NCI-H2196 (cell line): ENCODE data around the gene AHDC1.
"Not testable (repeated sequence)": the region's sequence is repeated elsewhere in the genome, so short reads cannot be mapped to it uniquely, and the experiment has no call there.

Source experiments
- DNase-seq: peaks from one replicate; lab custom pipeline; 2025; ENCODE audit not compliant: unreplicated experiment; lab: John Stamatoyannopoulos, UW

Gene AHDC1, protein sequence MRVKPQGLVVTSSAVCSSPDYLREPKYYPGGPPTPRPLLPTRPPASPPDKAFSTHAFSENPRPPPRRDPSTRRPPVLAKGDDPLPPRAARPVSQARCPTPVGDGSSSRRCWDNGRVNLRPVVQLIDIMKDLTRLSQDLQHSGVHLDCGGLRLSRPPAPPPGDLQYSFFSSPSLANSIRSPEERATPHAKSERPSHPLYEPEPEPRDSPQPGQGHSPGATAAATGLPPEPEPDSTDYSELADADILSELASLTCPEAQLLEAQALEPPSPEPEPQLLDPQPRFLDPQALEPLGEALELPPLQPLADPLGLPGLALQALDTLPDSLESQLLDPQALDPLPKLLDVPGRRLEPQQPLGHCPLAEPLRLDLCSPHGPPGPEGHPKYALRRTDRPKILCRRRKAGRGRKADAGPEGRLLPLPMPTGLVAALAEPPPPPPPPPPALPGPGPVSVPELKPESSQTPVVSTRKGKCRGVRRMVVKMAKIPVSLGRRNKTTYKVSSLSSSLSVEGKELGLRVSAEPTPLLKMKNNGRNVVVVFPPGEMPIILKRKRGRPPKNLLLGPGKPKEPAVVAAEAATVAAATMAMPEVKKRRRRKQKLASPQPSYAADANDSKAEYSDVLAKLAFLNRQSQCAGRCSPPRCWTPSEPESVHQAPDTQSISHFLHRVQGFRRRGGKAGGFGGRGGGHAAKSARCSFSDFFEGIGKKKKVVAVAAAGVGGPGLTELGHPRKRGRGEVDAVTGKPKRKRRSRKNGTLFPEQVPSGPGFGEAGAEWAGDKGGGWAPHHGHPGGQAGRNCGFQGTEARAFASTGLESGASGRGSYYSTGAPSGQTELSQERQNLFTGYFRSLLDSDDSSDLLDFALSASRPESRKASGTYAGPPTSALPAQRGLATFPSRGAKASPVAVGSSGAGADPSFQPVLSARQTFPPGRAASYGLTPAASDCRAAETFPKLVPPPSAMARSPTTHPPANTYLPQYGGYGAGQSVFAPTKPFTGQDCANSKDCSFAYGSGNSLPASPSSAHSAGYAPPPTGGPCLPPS (N-terminal part only)

DNA sequence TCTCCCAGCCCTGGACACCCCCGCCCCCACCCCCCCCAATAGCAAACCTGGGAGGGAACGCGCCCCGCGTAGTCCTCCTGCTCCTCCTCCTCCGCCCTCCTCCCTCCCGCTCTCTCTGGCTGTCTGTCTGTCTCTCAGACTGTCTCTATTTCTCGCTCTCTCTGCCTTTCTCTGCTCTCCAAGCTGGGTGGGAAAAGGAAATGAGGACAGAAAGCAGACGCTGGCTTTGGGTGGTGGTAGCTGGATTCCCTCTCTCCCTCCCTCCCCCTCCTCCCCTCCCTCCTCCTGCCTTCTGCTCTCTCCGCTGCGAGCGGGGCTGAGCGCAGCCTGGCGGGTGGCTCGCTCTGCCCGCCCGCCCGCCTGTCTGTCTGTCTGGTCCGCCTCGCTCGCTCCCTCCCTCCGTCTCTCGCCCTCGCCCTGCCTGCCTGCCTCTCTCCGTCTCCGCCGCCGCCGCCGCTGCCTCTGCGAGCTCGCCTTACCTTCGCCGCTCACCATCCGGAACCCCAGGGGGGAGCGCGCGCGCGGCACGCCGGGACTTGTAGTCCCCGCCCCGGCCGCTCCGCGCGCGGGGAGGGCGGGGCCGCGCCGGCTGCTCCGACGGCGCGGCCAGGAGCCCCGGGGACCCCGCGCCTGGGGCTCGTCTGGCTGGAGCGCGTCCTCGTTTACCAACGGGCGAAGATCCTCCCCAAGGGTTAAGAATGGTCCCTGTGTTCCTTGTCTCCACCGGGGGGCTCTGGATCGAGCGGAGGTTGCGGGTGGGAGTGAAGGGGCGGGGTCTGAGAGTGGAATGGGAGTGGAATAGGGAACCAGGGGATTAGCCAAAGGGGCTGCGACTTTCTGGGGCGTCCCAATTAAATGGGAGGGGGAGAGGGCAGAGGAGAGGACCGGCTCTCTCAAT is at the start of gene AHDC1:
TSS of gene AHDC1 (minus strand) at position 464 of the 898 bp plus-strand sequence. CDS start 52,029 bp downstream, outside the sequence.
- DNase-seq: peak; percentile 95

DNA sequence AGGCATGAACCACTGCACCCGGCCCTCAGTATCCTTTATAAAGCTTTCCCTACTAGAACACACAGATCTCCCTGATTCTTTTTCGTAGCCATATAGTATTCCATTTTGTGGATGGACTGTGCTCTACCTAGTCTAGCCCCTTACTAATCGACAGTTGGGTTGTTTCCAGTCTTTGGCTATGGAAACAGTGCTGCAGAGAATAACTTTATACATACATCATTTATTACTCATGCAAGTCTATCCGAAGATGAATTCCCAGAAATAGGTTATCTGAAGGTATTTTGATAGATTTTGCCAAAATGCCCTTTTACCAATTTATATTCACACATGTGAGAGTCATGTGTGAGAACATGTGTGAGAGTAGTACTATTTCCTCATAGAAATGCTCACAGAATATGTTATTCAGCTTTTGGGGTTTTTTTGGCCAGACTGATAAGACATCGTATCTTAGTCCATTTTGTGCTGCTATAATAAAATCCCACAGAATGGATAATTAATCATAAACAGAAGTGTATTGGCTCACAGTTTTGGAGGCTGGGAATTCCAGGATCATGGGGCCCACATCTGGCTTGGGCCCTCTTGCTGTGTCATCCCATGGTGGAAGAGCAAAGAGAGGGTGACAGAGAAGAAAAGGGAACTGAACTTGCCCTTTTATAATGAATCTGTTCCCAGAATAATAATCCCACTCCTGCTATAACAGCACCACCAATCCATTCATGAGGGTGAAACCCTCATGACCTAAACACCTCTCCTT is 48.3 kb upstream of the AHDC1 start:
- DNase-seq: no peak

DNA sequence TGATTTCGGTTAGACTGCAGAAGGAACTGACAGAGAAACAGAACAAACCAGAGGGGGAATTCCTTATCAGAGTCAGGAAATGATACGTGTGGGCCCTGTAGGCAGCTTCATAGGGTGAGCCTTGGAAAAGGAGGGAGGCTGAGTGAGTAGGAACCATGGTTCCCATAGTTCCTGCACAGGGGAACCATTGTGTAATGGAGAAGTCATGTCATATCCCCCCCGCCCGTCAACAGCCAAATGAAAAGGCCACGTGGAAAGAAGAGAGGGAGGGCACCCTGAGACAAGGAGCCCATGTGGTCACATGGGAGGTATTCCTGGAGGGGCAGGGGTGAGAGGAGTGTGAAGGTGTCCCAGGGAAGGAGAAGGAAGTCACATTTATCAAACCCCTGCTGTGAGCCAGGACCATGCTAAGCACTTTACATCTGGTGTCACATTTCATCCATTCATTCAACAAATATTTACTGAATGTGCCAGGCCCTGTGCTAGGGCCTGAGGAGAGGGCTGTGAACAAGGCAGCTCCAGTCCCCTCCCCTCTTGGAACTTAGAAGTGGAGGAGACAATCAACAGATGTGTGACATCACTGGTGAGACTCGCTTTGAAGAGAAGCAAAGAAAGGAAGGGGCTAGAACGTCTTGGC is 46.7 kb upstream of the AHDC1 start:
- DNase-seq: peak; percentile 32

DNA sequence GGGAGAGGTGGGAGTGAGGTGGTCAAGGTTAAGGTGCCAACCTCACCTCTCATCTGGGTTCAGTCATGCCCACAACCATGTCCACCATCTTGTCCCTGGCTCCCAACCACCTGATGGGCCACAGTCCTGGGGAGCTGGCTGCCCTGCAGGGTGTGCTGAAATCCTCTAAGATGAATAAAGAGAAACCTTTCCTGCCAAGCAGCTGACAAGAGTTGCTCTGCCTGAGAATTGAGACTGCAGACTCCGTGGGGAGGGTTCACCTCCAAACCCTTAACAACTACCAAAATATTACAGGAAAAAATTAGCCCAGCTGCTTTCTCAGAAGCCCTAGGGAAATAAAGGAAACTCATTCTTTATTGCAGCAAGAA is 46.2 kb upstream of the AHDC1 start:
- DNase-seq: no peak

DNA sequence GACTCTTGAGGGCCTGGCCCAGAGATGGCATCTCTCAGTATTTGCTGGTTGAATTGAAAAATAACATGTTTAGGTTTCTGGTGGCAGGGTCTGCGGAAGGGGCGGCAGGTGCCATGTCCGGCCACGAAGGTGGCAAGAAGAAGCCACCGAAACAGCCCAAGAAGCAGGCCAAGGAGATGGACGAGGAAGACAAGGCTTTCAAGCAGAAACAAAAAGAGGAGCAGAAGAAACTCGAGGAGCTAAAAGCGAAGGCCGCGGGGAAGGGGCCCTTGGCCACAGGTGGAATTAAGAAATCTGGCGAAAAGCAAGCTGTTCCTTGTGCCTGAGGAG is 45.3 kb upstream of the AHDC1 start:
- DNase-seq: no peak

DNA sequence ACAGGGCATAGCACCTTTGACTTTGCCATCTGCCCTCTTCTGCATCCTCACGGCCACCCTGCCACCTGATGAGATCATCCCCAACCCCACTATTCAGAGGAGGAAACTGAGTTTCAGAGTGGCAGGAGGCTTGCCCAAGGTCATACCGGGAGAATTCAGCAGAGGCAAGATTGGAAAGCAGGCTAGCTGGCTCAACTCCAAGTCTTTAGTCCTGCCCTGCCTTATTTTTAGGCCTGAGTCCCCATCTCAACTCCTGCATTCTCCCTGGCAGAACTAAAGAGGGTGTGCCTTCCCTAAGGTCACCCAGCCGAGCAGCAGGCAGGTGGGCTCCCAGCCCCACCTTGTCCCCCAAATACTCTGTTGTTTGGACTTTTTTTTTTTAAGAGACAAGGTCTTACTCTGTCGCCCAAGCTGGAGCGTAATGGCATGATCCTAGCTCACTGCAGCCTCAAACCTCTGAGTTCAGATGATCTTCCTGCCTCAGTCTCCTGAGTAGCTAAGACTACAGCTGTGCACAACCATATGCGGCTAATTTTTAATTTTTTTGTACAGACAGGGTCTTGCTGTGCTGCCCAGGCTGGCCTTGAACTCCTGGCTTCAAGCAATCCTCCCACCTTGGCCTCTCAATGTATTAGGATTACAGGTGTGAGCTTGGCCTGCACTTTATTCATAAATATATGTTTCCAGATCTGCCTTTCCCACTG is 44.8 kb upstream of the AHDC1 start:
- no peak for DNase-seq

DNA sequence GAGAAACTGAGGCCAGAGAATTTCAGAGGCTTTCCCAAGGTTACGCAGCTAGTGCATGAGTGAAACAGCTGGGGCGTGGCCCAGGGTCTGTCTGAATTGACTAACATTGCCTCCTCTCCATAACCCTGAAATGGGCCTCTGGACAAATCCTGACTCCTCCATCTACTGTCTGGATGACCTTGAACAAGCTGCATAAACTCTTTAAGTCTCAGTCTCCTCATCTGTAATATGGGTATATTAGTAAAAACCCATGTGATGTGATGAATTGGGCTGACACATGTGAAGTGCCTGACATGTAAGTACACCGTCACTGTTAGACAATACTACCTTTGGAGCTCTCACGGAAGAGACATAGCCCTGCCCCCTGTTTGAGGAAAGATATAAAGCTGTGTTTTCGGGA is 43.4 kb upstream of the AHDC1 start:
- no peak for DNase-seq

DNA sequence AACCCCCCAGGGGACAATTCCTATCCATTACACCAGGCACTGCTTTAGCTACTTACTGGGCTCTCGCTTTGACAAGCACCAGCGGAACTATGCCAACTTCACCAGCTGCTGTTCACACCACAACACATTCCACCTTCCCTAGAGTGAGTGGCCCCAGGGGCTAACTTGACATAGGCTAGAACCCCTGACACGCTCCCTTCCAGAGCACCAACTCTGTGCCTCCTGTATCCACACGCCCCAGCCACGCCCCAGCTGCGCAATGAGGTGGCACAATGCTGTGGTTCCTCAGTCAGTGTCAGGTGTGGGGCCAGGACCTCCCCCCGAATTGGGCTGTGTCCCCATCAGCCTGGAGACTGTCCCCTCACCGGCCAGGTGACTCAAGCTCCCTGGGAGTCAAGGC is 42.7 kb upstream of the AHDC1 start:
- DNase-seq: no peak

DNA sequence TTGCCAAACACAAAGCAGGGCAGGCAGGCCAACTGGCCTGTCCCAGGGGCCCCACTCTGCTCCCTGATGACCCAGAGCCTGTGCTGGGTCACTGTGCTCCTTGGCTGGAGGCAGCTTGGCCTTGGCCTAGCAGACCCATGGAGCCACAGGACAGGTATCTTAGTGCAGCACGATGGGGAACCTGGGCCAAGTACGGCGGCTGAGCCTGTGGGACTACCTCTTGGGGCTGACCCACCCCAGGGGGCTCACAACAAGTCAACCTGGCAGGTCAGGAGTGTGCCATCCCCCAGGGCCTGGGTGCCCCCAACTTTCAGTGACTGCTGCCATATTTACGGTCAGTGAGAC is 41.1 kb upstream of the AHDC1 start:
- no peak for DNase-seq

DNA sequence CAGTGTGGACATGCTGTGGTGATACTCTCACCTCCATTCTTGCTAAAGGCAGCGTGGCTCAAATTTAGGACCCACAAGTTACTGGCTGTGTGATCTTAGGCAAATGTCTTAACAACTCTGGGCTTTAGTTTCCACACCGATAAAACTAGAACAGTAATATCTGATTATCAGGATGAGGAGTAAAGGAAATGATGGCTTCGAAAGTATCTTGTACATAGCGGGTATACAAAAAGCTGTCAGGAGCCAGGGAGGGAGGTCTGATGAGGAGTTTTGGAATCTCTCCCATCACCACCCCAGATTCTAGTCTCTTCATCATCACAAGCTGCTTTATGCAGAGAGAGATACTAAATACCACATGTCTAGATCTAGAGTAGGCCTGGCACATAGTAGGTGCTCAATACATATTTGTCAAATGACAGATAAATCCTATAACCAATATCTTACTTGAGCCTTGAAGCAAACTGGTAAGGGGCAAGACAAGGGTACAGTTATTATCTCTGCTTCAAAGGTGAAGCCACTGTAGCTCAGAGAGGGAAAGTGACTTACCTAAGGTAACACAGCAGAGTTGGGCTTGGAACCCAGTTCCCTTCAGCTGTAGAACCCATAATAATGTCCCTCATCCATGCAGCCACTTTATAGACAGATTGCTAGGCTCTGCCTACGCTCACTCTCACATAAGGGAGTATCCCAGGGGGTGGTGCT is 40.6 kb upstream of the AHDC1 start:
- no peak for DNase-seq

DNA sequence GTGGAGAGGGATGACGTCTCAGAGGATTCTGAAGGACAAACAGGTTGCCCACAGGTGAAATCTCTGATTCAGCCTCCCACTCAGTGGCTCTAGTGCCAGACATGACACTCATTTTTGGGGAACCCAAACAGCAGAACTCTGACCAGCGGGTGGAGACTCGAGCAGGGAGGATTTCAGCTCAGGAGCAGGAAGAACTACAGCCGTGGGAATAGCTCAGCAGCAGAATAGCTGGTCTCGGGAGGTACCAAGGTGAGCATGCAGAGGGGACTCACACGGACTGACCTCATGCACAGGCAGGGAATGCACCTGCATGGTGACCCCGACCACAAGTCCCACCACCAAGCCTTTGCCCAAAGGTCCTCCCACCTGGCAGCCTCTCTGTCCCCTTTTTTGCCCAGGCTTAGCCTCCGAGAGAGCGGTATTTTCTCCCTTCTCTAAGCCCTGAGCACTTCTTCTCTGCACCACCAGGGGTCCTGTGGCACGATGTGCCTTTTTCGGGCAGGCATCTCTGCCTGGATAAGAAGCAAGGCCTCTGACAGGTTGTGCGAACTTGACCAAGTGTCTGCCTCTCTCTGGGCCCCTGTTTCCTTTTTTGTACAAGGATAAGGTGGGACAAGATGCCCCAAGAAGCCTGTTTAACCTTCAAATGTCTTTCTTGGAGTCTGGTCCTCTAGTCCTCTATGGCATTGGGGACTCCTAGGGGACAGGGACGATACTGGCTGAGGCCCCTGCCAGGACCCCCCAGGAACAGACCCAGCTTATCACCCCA is 39.8 kb upstream of the AHDC1 start:
- DNase-seq: no peak

DNA sequence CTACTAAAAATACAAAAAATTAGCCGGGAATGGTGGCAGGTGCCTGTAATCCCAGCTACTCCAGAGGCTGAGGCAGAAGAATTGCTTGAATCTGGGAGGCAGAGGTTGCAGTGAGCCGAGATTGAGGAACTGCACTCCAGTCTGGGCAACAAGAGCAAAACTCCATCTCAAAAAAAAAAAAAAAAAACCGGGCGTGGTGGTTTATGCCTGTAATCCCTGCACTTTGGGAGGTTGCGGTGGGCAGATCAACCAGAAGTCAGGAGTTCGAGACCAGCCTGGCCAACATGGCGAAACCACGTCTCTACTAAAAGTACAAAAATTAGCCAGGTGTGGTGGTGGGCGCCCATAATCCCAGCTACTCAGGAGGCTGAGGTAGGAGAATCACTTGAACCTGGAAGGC is 36.6 kb upstream of the AHDC1 start:
- DNase-seq: not testable (repeated sequence)

DNA sequence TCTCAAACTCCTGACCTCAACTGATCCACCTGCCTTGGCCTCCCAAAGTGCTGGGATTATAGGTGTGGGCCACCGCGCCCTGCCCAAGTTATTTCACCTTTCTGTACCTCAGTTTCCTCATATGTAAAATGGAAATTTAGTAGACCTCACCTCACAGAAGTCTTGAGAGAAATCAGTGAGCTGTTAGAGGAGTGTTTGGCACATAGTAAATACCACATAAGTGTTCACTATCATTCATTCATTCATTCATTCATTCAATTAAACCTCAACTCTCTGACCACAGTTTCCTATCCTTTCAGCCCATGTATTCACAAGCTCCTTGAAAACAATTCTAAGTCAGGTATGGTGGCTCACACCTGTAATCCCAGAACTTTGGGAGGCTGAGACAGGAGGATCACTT is 34.9 kb upstream of the AHDC1 start:
- DNase-seq: no peak

DNA sequence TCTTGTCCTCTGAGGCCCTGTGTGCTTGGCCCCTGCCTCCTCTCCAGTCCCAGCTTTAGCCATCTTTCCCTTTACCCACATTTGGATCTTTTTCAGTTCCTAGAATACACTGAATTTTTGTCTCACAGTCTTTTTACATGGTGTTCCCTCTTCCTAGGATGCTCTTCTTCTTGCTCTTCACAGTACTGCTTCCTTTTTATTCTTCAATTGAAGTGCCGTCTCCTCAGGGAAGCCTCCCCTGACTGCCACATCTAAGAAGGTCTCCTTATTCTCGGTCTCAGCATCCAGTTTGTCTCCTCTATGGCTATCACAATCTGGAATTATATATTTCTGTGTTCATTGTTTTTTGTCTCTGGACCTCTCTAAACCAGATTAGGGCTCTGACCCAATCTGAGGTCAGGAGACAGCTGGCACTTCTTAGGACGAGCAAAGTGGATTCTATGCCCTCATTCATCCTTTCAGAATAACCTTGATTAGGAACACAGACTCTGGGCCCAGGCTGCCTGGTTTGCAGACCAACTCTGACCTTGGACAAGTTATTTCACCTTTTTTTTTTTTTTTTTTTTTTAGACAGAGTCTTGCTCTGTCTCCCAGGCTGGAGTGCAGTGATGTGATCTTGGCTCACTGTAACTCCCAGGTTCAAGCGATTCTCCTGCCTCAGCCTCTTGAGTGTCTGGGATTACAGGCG is 34.2 kb upstream of the AHDC1 start:
- no peak for DNase-seq

DNA sequence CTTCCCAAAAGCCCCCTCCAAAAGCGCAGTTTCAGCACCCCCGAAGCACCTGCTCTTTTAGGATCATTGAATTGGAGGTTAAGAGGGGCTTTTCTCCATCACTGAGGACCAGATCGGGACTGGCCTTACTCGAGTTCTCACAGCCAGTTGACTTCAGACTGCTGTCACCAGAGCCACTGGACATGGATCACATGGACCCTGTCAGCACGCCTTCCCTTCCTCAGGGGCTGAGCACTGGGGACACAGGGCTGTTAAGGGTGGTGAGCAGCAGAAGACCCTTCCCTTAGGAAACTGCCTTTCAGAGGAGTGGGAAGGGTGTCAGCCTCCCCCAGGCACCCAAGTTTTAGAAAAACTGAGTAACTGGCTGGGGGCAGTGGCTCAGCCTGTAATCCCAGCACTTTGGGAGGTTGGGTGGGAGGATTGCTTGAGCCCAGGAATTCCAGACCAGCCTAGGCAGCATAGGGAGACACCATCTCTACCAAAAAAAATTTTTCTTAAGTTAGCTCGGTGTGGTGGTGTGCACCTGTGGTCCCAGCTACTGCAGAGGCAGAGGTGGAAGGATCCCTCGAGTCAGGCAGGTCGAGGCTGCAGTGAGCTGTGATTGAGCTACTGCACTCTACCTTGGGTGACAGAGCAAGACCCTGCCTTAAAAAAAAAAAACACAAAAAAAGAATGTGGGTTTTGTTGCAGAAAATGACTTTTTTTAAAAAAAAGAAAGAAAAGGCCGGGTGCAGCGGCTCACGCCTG is 31.6 kb upstream of the AHDC1 start:
- DNase-seq: no peak

DNA sequence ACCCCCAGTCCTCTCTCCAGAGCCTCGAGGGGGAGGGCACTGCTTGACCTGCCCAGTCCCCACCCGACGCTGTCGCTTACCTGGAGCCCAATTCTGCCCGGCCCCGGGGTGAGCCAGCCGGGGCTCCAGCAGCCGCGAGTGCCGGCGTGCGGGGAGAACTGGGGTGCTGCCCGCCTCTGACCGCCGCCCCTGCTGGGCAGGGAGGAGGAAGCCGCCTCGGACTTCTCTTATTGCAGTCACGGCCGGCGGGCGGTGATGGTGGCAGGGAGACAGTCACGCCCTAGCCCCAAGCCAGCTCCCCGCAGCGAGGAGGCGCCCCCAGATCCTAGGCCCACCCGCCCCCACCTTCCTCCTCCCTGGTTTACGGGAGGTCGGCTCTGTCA is 31.0 kb upstream of the AHDC1 start, which contains the start of gene FGR:
TSS of gene FGR (minus strand) at position 201 of the 383 bp plus-strand sequence. CDS start 11,269 bp downstream, outside the sequence.
- DNase-seq: no peak
